ENCODE results near the gene RAB35. TPM values are rescaled to one million over a fixed set of nuclear protein-coding genes. Genes with fewer than 3 reads are reported as not detected.
A peak's percentile ranks its signal among the peaks of the same experiment; 100 is the strongest.

Gene RAB35
- total and polyA plus RNA-seq, 2 donors from 2014 or later, result 23.2 to 56.1 TPM

DNA sequence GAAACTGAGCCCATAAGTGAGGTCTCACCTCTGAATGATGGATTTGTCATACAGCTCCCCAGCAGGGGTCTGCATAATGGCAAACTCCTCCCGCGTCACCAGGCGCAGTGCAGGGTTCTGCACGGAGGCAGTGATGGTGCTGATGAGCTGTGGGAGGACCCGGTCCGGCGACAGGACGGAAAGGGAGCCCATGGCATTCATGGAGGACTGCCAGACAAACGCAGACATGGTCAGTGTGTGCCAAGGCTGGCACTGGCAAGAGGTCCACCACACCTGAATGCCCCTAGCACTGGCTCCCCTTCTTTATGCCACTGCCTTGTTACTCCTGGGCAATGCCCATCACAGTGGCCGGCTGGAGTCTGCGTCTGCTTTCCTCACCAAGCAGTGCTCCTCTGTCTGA is 45.3 kb upstream of the RAB35 start:
- Histone ChIP-seq H3K9ac (ENCODE audit: low read length in 3 of 3) (no peak overlapping the region), H3K36me3 (ENCODE audit: control insufficient read depth in 2 of 3, insufficient read depth in 3 of 3, low read length in 3 of 3) (peaks cover 2 to 65% (median 55%) of the 10 kb centered on the region in 3 donors), H3K4me1 (ENCODE audit: control insufficient read depth in 2 of 3, insufficient read depth in 2 of 3, low read depth in 1 of 3, low read length in 3 of 3) (no peaks in the 10 kb centered on the region), H3K27ac (ENCODE audit: low read depth in 2 of 2, low read length in 2 of 2) (no peak overlapping the region), H3K27me3 (ENCODE audit: control insufficient read depth, insufficient read depth, low read length) (no peaks in the 10 kb centered on the region), H3K9me3 (ENCODE audit: control insufficient read depth in 2 of 3, insufficient read depth in 1 of 3, low read length in 3 of 3) (no peaks in the 10 kb centered on the region), H3K4me3 (ENCODE audit: low read length in 3 of 3) (no peak overlapping the region)
- intact Hi-C loops (cut with DNase I), result no loop called here
- FAIRE-seq (no peak), DNase-seq (no peak)
- TF ChIP-seq, protein P1, sequence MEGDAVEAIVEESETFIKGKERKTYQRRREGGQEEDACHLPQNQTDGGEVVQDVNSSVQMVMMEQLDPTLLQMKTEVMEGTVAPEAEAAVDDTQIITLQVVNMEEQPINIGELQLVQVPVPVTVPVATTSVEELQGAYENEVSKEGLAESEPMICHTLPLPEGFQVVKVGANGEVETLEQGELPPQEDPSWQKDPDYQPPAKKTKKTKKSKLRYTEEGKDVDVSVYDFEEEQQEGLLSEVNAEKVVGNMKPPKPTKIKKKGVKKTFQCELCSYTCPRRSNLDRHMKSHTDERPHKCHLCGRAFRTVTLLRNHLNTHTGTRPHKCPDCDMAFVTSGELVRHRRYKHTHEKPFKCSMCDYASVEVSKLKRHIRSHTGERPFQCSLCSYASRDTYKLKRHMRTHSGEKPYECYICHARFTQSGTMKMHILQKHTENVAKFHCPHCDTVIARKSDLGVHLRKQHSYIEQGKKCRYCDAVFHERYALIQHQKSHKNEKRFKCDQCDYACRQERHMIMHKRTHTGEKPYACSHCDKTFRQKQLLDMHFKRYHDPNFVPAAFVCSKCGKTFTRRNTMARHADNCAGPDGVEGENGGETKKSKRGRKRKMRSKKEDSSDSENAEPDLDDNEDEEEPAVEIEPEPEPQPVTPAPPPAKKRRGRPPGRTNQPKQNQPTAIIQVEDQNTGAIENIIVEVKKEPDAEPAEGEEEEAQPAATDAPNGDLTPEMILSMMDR (IDR thresholded peaks at IDR 0.05; ENCODE audit: borderline replicate concordance, extremely low read depth, insufficient read depth), result no peak

DNA sequence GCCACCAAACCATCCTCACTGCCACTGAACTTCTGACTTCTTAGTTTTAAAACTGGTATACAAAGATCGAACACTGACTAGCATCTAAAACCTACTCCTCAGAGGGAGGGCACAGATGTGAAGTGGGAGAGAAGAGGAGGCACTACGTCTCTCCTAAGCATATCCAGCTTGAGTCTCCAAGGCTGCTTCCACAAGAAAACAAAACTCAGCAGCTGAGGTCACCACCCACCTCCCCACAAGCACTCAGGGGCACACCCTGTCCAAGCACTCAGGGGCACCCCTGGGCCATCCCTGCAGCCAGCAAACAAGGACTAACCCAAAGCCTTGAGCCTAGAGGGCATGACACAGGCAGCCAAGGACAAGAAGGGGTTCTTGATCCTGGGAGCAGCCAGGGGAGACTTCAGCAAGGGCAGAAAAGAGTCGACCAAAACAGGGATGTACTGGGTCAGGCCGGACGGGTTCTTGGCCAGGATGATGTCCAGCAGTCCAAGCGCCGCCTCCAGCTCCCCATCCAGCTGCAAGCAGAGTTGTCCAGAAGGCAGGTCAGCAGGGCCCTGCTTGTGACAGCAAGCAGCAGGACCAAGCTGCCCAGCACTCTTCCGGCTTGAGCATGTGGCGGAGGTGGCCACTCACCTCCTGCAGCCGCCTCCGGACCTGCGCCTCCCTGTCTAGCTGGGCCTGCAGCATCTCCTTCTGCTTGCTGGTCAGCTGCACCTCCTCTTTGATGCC is 43.1 kb upstream of the RAB35 start:
- Histone ChIP-seq H3K9me3 (ENCODE audit: control insufficient read depth in 2 of 3, insufficient read depth in 1 of 3, low read length in 3 of 3) (no peaks in the 10 kb centered on the region), H3K9ac (ENCODE audit: low read length in 3 of 3) (no peak overlapping the region), H3K27ac (ENCODE audit: low read depth in 2 of 2, low read length in 2 of 2) (no peak overlapping the region), H3K4me1 (ENCODE audit: control insufficient read depth in 2 of 3, insufficient read depth in 2 of 3, low read depth in 1 of 3, low read length in 3 of 3) (no peaks in the 10 kb centered on the region), H3K36me3 (ENCODE audit: control insufficient read depth in 2 of 3, insufficient read depth in 3 of 3, low read length in 3 of 3) (peaks cover 5 to 75% (median 67%) of the 10 kb centered on the region in 3 donors), H3K27me3 (ENCODE audit: control insufficient read depth, insufficient read depth, low read length) (no peaks in the 10 kb centered on the region), H3K4me3 (ENCODE audit: low read length in 3 of 3) (no peak overlapping the region)
- no peak for DNase-seq
- intact Hi-C loops (cut with DNase I), result no loop called here
- TF ChIP-seq, protein P1 (IDR thresholded peaks at IDR 0.05; ENCODE audit: borderline replicate concordance, extremely low read depth, insufficient read depth), result no peak
- FAIRE-seq, result no peak

DNA sequence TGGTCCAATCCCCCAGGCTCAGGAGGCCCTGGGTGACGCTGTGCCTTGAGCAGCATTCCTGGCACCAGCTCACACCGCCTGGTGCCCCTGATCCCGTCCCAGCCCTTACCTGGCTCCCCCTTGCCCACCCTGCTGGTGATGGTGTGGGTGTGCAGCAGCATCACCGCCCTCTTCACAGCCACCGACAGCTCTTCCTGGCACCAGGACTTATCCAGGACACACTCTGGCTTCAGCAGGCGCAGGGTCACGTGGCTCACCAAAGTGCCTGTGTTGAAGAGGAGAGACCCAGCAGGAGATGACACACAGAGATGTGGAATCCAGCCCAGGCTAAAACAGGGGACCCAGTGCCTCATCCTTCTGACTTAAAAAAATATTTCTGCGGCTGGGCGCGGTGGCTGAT is 41.8 kb upstream of the RAB35 start:
- no peaks in the 10 kb centered on the region for H3K4me1 ChIP-seq (ENCODE audit: control insufficient read depth in 2 of 3, insufficient read depth in 2 of 3, low read depth in 1 of 3, low read length in 3 of 3)
- intact Hi-C loops (cut with DNase I), result no loop called here
- H3K36me3 ChIP-seq (ENCODE audit: control insufficient read depth in 2 of 3, insufficient read depth in 3 of 3, low read length in 3 of 3), result peaks cover 6 to 79% (median 72%) of the 10 kb centered on the region in 3 donors
- TF ChIP-seq, protein P1 (IDR thresholded peaks at IDR 0.05; ENCODE audit: borderline replicate concordance, extremely low read depth, insufficient read depth), result no peak
- H3K9me3 ChIP-seq (ENCODE audit: control insufficient read depth in 2 of 3, insufficient read depth in 1 of 3, low read length in 3 of 3), result no peaks in the 10 kb centered on the region
- H3K27me3 ChIP-seq (ENCODE audit: control insufficient read depth, insufficient read depth, low read length), result no peaks in the 10 kb centered on the region
- DNase-seq (peak in 1 of 5 donors; percentile 48), FAIRE-seq (no peak)
- H3K27ac ChIP-seq (ENCODE audit: low read depth in 2 of 2, low read length in 2 of 2), result no peak overlapping the region
- no peak overlapping the region for H3K4me3 ChIP-seq (ENCODE audit: low read length in 3 of 3)
- H3K9ac ChIP-seq (ENCODE audit: low read length in 3 of 3), result no peak overlapping the region
